Parietal lobe (tissue), 1 donor: ENCODE data around the gene BCS1L. TPM values are rescaled to one million over a fixed set of nuclear protein-coding genes. Genes with fewer than 3 reads are reported as not detected.

Experiments used
- total RNA-seq: library from RNA; depleted of rRNA; stranded (reverse); fragments of >200 nt; gene quantifications from one replicate; pipeline ENCODE4 v1.2.3, GENCODE V29; 2014

Gene BCS1L, protein sequence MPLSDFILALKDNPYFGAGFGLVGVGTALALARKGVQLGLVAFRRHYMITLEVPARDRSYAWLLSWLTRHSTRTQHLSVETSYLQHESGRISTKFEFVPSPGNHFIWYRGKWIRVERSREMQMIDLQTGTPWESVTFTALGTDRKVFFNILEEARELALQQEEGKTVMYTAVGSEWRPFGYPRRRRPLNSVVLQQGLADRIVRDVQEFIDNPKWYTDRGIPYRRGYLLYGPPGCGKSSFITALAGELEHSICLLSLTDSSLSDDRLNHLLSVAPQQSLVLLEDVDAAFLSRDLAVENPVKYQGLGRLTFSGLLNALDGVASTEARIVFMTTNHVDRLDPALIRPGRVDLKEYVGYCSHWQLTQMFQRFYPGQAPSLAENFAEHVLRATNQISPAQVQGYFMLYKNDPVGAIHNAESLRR
- total RNA-seq: 30.4 TPM

DNA sequence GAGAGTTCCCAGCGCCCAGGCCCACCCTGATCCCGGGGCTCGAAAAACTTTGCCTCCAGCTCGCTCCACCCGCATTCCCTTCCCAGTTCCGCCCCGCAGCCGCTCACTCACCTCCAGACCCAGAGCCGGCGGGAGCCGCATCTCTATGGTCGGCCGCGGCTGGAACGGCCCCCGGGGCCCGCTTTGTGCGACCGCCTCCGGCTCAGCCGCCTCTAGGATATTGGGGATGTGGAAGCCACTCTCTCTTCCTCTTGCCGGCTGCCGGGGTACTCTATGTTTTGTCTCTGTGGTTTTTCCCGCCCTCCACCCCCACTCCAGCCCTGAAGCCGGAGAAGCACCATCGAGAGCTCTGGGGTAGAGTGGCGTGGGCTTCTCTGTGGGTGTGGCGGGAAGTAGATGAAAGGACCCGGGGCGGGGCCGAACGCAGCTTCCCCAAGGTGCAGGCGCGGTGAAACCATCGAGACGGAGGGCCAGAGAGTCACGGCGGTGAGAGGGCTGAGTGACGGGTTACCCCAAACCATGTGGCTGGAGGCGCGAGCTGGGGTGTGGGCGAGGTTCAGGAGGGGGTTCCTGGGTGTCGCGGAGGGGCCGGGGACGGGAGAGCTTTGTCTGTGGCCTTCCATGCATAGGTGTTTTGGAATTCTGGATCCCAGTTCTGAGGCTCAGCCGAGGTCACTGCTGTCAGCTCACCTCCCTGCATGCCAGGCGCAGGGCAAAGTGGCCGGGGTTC, at the start of gene BCS1L, which contains the start of gene ZNF142:
BCS1L (plus strand) TSS at position 426 of the 730 bp plus-strand sequence. CDS start 1,305 bp downstream, outside the sequence.
ZNF142 (minus strand) TSS at position 366 of the 730 bp plus-strand sequence. CDS start 3,194 bp downstream, outside the sequence.

DNA sequence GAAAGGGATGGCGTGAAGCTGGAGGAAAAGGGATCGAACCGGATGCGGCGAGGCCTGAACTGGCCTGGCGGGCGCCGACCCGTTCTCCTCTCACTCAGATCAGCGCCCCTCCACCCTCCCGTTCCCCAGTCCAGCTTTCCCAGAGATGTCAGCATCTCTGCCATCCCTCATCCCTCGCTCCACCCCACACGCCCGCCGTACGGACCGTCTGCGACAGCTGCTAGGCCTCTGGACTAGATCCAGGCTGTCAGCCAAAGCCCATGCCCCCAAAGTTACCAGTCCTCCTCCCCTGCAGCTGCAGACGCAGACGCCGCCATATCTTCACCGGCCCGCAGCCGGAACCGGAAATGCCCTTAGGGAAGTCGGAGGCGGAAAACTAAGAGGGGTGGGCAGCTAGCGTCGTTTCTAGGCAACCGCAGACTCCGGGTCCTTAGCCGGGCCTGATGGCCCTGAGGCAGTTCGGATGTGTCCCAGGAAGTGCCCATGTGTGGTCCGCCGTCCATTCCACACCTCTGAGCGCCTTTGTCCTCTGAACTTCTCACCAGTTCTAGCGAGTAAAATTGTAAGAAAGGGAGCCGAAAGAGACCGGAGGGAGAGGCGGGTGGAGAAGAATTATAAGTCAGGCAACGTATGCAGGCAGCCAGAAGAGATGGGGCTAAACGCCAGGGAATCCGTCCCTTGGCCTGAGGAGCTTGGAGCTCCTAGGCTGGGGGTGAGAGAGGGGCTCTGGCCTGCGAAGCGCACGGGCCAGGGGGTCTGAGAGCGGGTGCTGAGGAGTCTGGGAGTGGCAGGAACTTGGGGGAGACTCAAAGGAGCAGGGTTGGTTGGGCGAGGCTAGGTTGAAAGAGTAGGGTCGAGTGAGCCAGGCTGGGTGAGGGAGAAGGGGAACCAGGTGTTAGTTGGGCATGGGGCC, 12.4 kb downstream of the BCS1L start, which contains the start of the genes RNF25 and STK36:
RNF25 (minus strand) TSS at position 349 of the 913 bp plus-strand sequence; CDS start at position 317, 32 bp downstream.
STK36 (plus strand) TSS at position 433 of the 913 bp plus-strand sequence. CDS start 744 bp downstream, outside the sequence.

DNA sequence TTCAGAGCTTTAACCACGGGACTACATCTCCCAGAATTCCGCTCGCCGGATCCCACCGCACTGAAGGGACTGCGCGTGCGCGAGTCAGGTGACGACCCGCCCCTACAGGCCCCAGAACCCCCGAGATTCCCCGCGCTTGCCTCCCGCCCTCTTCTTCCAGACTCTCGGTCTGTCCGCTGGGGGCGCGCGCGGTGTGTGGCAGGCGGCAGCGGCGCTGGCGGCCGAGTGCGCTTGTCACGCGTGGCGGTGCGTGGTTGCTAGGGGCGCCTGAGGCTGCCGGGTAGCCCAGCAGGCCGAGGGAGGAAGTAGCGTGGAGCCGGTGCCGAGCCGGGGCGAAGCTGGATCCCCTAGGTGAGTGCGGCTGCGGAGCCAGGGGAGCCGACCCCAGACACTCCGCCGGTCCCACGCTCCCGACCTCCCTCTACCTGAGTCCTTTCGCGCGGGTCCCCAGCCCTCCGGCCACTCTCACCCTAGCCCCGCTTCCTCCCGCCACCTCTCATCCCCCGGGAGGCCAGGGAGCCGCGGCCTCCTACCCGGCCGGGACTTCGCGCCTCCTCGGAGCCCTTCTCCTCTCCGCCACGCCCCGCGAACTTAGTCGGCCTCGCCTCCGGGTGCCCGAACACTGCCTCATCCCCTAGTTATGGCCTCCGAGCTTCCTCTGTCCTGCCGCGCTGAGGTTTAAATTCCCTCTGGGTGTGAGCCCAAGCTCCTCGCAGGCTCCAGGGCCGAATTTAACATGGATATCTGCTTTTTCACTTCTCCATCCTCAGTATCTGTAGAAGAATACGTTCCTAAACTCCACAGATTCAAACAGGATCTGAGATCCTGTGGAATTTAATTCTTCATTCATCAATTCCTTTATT, 51.4 kb downstream of the BCS1L start, which contains the start of gene TTLL4:
TTLL4 (plus strand) TSS at position 149 of the 863 bp plus-strand sequence. CDS start 26,842 bp downstream, outside the sequence.

Other genes starting within 250 kb of the BCS1L start
- gene VIL1, start 240.6 kb upstream of the BCS1L start, total RNA-seq: not detected
- 43.8 TPM for gene USP37, start 91.3 kb upstream of the BCS1L start, total RNA-seq
- 53.8 TPM for gene CNOT9, start 90.8 kb upstream of the BCS1L start, total RNA-seq
- gene PLCD4, start 51.8 kb upstream of the BCS1L start, total RNA-seq: 2.2 TPM
- gene ZNF142, start 60 bp upstream of the BCS1L start, total RNA-seq: 31.0 TPM
- gene RNF25, start 12.3 kb downstream of the BCS1L start, total RNA-seq: 25.0 TPM
- gene STK36, start 12.4 kb downstream of the BCS1L start, total RNA-seq: 77.0 TPM
- 21.9 TPM for gene TTLL4, start 51.2 kb downstream of the BCS1L start, total RNA-seq
- gene CYP27A1, start 122.5 kb downstream of the BCS1L start, total RNA-seq: 3.4 TPM
- gene PRKAG3, start 172.1 kb downstream of the BCS1L start, total RNA-seq: not detected
- gene WNT6, start 200.1 kb downstream of the BCS1L start, total RNA-seq: not detected
- not detected for gene WNT10A, start 221.2 kb downstream of the BCS1L start, total RNA-seq